Left ventricle myocardium inferior (tissue), 1 donor: ENCODE data around the gene SIX3. TPM values are rescaled to one million over a fixed set of nuclear protein-coding genes. Genes with fewer than 3 reads are reported as not detected.

ENCODE experiments used
- DNase-seq: peaks from one replicate; pipeline ENCODE4 v3.0.0-alpha.2; 2020
- H3K27ac ChIP-seq: fragments of 200-600 bp; replicated peaks from 2 replicates; pipeline ENCODE4 v1.8.0; 2021
- H3K27me3 ChIP-seq: fragments of 200-600 bp; 2 replicates; pipeline ENCODE4 v1.8.0; 2021; ENCODE audit warnings: low read depth
- H3K36me3 ChIP-seq: fragments of 200-600 bp; 2 replicates; pipeline ENCODE4 v1.8.0; 2021
- H3K4me1 ChIP-seq: fragments of 200-600 bp; 2 replicates; pipeline ENCODE4 v1.8.0; 2021
- H3K4me3 ChIP-seq: fragments of 200-600 bp; 2 replicates; pipeline ENCODE4 v1.8.0; 2021; ENCODE audit warnings: mild to moderate bottlenecking, moderate library complexity
- H3K9me3 ChIP-seq: fragments of 200-600 bp; replicated peaks from 2 replicates; pipeline ENCODE4 v1.8.0; 2021
- CTCF ChIP-seq: fragments of 200-600 bp; IDR thresholded peaks from 2 replicates; pipeline ENCODE4 v1.8.0; 2021; ENCODE audit warnings: antibody characterized with exemption, mild to moderate bottlenecking, borderline replicate concordance
- intact Hi-C: fragments of 100-400 bp; cut with micrococcal nuclease; formaldehyde crosslinking; loops from one replicate; pipeline ENCODE4 v1.11.0; 2022
- total RNA-seq: library from RNA; stranded (reverse); fragmentation: NEBNext Ultra II Directional; extraction: Animal tissue kit (Norgen Biotek cat#: 25700); gene quantifications from one replicate; pipeline ENCODE4 v1.2.1, GENCODE V29; 2021
- donor health status: DM: no; HTN: yes; CAD: no; lungs with severe emphysema.

Gene SIX3
- total RNA-seq, 1 donor from 2014 or later, result not detected

GRCh38 chr2:44975571-44976450 is 34.3 kb downstream of the SIX3 start:
- no peak for TF ChIP-seq CTCF
- DNase-seq, result no peak
- H3K4me3 ChIP-seq, result no peak overlapping the region
- H3K27ac ChIP-seq, result no peak overlapping the region
- H3K9me3 ChIP-seq, result no peaks in the 10 kb centered on the region
- peaks cover 96% of the 10 kb centered on the region for H3K27me3 ChIP-seq
- no peaks in the 10 kb centered on the region for H3K36me3 ChIP-seq
- intact Hi-C loops, result no loop called here
- no peaks in the 10 kb centered on the region for H3K4me1 ChIP-seq

DNA sequence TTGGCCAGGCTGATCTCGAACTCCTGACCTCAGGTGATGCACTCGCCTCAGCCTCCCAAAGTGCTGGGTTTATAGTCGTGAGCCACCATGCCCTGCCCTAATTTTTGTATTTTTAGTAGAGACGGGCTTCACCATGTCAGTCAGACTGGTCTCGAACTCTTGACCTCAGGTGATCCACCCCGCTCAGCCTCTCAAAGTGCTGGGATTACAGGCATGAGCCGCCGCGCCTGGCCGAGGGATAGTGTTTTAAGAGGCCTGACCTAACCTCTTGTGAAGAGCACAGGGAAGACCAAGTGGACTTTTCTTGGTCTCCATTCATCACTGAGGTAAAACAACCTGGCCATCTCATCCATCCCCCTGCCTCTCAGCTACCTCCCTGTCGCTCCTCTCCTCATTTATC is 38.1 kb downstream of the SIX3 start:
- Histone ChIP-seq H3K27me3 (peaks cover 86% of the 10 kb centered on the region), H3K36me3 (no peaks in the 10 kb centered on the region)
- DNase-seq, result no peak

DNA sequence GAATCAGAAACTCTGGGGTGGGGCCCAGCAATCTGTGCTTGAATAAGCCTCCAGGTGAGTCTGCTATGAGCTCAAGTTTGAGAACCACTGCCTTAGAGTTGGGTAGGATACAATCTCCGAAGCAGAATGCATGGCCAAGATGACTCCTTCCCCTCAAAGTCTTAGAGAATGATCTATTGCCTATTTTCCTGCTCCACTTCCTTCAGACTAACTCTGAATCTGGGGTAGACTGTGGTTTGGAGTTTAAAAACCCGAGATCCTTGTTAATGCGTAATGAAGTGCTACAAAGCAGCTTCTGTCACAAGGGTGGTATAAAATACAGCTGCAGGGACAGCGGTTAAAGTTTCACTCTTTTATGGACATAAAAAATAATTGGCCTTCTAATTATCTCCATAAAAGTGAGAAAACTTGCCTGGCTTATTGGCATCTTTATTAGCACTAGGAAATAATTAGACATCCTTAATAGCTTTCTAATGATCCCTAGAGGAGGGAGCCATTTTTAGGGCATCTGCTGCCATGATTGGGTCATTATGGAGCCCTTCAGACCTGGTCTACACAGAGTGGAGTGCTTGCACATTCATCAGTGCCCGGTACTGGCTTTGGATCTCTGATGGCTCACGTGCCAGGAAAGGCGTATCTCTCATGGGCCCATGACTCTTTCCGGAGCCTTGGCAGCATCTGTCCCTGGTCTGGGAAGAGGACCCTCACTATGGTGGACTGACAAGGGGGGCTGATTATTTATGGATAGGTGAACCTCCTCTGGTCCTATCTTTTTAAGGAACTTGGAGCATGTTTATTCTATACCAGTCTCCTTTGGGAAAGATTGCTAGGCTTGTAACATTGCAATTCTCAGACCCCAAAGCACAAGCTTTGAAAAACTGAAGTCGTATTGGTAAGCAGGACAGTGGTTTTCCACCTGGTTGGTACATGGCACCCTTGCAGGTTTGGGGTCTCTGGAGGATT is 39.5 kb downstream of the SIX3 start:
- H3K27me3 ChIP-seq, result peaks cover 85% of the 10 kb centered on the region
- no peaks in the 10 kb centered on the region for H3K36me3 ChIP-seq
- intact Hi-C loops, result loop anchor here (5.0 kb wide), 1 partner anchor 516 kb away; no protein-coding TSS in a partner anchor
- no peak overlapping the region for H3K27ac ChIP-seq
- no peaks in the 10 kb centered on the region for H3K9me3 ChIP-seq
- H3K4me1 ChIP-seq, result no peaks in the 10 kb centered on the region
- TF ChIP-seq CTCF, result no peak
- H3K4me3 ChIP-seq, result no peak overlapping the region
- DNase-seq, result no peak

More for the DNA sequence above, 38.1 kb downstream of the SIX3 start:
- Histone ChIP-seq H3K27ac (no peak overlapping the region), H3K9me3 (no peaks in the 10 kb centered on the region), H3K4me1 (no peaks in the 10 kb centered on the region), H3K4me3 (no peak overlapping the region)
- intact Hi-C loops, result no loop called here
- no peak for TF ChIP-seq CTCF

DNA sequence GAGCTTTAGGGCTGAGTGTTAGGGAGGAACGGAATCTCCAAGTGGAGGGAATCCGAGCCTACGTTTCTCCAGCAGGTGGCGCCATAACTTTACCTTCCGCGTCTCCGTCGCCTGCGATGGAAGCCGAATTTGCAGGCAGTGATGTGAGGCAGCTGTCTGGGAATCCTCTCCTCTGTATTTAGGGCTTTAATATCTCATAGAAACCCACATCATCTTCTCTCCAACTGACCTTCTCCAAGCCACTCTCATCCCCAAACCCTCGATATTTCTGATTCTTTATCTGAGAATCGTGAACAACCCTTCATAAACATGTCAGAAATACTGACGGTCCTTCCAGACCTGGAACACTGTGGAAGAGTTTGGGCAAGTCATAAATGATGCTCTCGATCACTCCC is 40.2 kb downstream of the SIX3 start:
- H3K4me3 ChIP-seq, result no peak overlapping the region
- peak; percentile 72 for DNase-seq
- no peaks in the 10 kb centered on the region for H3K36me3 ChIP-seq
- H3K9me3 ChIP-seq, result no peaks in the 10 kb centered on the region
- peaks cover 83% of the 10 kb centered on the region for H3K27me3 ChIP-seq
- peak; percentile 88 for TF ChIP-seq CTCF
- H3K4me1 ChIP-seq, result no peaks in the 10 kb centered on the region
- intact Hi-C loops, result loop anchor here (5.0 kb wide), 1 partner anchor 516 kb away; no protein-coding TSS in a partner anchor
- no peak overlapping the region for H3K27ac ChIP-seq

DNA sequence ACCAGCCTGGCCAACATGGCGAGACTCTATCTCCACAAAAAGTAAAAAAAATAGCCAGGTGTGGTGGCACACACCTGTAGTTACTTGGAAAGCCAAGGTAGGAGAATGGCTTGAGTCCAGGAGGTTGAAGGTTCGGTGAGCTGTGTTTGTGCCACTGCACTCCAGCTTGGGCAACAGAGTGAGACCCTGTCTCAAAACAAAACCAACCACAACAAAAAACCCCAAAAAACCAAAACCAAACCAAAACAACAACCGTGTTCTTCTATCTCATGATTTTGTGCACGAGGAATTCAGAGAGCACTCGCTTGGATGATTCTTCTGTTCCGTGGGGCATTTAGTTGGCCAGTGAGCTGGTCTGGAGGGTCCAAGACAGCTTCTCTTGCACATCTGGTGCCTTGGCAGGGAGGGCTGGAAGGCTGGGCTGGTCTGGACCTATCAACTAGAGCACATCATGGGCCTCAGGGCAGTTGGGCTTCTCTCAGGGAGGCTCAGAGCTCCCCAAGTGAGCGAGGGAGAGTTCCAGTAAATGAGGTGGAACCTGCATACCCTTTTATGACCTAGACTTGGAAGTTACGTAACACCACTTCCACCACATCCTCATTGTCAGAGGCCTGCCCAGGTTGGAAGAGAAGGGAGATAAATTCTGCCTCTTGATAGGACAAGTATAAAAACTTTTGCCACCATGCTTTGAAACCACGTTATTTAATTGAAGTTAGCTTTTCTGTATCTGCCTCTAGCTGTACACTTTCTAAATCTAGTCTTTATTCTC is 42.5 kb downstream of the SIX3 start:
- peaks cover 16% of the 10 kb centered on the region for H3K9me3 ChIP-seq
- no peak overlapping the region for H3K4me3 ChIP-seq
- peaks cover 69% of the 10 kb centered on the region for H3K27me3 ChIP-seq
- intact Hi-C loops, result loop anchor here (5.0 kb wide), 1 partner anchor 513 kb away; no protein-coding TSS in a partner anchor
- H3K36me3 ChIP-seq, result no peaks in the 10 kb centered on the region
- no peak for TF ChIP-seq CTCF
- H3K4me1 ChIP-seq, result no peaks in the 10 kb centered on the region
- DNase-seq, result no peak
- no peak overlapping the region for H3K27ac ChIP-seq
